SU-DHL-6 (cell line): ENCODE measurements around the gene C1orf21.

Experiments
- H2AFZ ChIP-seq: fragments of 200-600 bp; sonication (generic); 2 replicates; pipeline ENCODE4 v1.6.1; 2014; ENCODE audit warnings: low read depth, mild to moderate bottlenecking, moderate library complexity, mixed read lengths, antibody characterized with exemption, low read length; ENCODE audit not compliant: severe bottlenecking
- H3F3A ChIP-seq: fragments of 200-600 bp; shearing (Covaris generic); 2 replicates; pipeline ENCODE4 v1.6.0; 2016; ENCODE audit warnings: antibody characterized with exemption, mild to moderate bottlenecking; ENCODE audit not compliant: insufficient read depth
- H3K27ac ChIP-seq: fragments of 200-600 bp; sonication (generic); 2 replicates; pipeline ENCODE4 v1.5.1; 2016; ENCODE audit warnings: low read depth, mild to moderate bottlenecking, low read length, moderate library complexity, mixed read lengths
- H3K27me3 ChIP-seq: fragments of 200-600 bp; sonication (generic), shearing (Covaris generic); 2 replicates; pipeline ENCODE4 v1.6.0; 2014; ENCODE audit warnings: mild to moderate bottlenecking, low read length
- H3K36me3 ChIP-seq: fragments of 200-600 bp; sonication (generic); 2 replicates; pipeline ENCODE4 v1.6.1; 2014; ENCODE audit warnings: mild to moderate bottlenecking, low read length, mixed read lengths
- H3K4me2 ChIP-seq: fragments of 300-600, 200-600 bp; shearing (Covaris generic), sonication (generic); 2 replicates; pipeline ENCODE4 v1.6.0; 2014; ENCODE audit warnings: low read length, low read depth, mild to moderate bottlenecking; ENCODE audit not compliant: poor library complexity, severe bottlenecking
- H3K4me3 ChIP-seq: fragments of 200-600 bp; sonication (generic); 2 replicates; pipeline ENCODE4 v1.5.1; 2014; ENCODE audit warnings: antibody characterized with exemption, low read length, mild to moderate bottlenecking, mixed read lengths; ENCODE audit not compliant: insufficient read depth, poor library complexity, severe bottlenecking
- H3K79me2 ChIP-seq: fragments of 200-600 bp; sonication (generic); 2 replicates; pipeline ENCODE4 v1.6.1; 2014; ENCODE audit warnings: mild to moderate bottlenecking, low read length, moderate library complexity; ENCODE audit not compliant: insufficient read depth
- H3K9ac ChIP-seq: fragments of 200-600 bp; sonication (generic); 2 replicates; pipeline ENCODE4 v1.7.0; 2014; ENCODE audit warnings: mild to moderate bottlenecking, low read length
- H3K9me2 ChIP-seq: fragments of 200-600 bp; sonication (generic); replicated peaks from 2 replicates; pipeline ENCODE4 v1.6.1; 2014; ENCODE audit warnings: low read length; ENCODE audit not compliant: insufficient read depth
- H3K9me3 ChIP-seq: fragments of 200-600 bp; sonication (generic); 2 replicates; pipeline ENCODE4 v1.6.1; 2014; ENCODE audit warnings: low read length, mixed read lengths; ENCODE audit not compliant: insufficient read depth
- H4K20me1 ChIP-seq: fragments of 200-600 bp; sonication (generic); 2 replicates; pipeline ENCODE4 v1.6.1; 2014; ENCODE audit warnings: low read depth, mild to moderate bottlenecking, antibody characterized with exemption, low read length, moderate library complexity, mixed read lengths
- EZH2phosphoT487 ChIP-seq: fragments of 200-600 bp; sonication (generic), shearing (Covaris generic); conservative IDR thresholded peaks from 2 replicates; pipeline ENCODE4 v1.6.1; 2018; ENCODE audit warnings: mild to moderate bottlenecking, antibody characterized with exemption, low read length, moderate library complexity, mixed read lengths
- TF ChIP-seq, protein P1 (sequence below): fragments of 200-600 bp; sonication (generic); IDR thresholded peaks from one replicate; pipeline ENCODE4 v1.5.1; 2017; ENCODE audit warnings: antibody characterized with exemption, mild to moderate bottlenecking, low read length, moderate library complexity; ENCODE audit not compliant: insufficient read depth, poor library complexity, severe bottlenecking

C1orf21 gene

DNA sequence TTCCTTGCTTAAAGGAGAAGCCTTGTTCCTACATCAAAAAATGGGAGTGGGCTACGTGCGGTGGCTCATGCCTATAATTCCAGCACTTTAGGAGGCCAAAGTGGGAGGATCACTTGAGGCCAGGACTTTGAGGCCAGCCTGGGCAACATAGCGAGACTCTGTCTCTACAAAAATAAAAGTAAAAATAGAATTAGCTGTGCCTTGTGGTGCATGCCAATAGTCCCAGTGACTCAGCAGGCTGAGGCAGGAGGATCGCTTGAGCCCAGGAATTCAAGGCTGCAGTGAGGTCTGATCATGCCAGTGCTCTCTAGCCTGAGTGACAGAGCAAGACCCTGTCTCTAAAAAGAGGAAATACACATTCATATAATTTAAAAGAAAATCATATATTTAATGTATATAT is 127.1 kb downstream of the C1orf21 start:
- no peak overlapping the region for H2AFZ ChIP-seq

DNA sequence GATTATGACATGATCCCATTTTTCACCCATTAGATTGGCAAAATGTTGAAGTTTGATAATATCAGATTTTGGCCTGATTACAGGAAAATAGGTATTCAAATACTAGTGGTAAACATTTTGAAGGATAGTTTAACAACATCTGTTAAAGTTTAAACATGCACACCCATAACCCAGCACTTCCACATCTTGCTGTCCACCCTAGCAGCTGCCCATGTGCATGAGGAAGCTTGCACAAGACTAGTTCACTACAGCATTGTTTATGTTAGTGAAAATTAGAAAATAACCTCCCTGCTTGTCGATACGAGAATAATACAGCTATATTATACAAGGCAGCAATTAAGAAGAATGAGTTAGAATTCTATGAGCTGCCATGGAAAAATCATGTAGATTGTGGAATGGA is 127.6 kb downstream of the C1orf21 start:
- H3K36me3 ChIP-seq: no peaks in the 10 kb centered on the region
- H3K9me3 ChIP-seq: no peaks in the 10 kb centered on the region
- H3K9ac ChIP-seq: no peak overlapping the region
- H3K9me2 ChIP-seq: no peaks in the 10 kb centered on the region
- H3K79me2 ChIP-seq: no peaks in the 10 kb centered on the region
- no peak overlapping the region for H3K4me2 ChIP-seq
- TF ChIP-seq, protein P1, sequence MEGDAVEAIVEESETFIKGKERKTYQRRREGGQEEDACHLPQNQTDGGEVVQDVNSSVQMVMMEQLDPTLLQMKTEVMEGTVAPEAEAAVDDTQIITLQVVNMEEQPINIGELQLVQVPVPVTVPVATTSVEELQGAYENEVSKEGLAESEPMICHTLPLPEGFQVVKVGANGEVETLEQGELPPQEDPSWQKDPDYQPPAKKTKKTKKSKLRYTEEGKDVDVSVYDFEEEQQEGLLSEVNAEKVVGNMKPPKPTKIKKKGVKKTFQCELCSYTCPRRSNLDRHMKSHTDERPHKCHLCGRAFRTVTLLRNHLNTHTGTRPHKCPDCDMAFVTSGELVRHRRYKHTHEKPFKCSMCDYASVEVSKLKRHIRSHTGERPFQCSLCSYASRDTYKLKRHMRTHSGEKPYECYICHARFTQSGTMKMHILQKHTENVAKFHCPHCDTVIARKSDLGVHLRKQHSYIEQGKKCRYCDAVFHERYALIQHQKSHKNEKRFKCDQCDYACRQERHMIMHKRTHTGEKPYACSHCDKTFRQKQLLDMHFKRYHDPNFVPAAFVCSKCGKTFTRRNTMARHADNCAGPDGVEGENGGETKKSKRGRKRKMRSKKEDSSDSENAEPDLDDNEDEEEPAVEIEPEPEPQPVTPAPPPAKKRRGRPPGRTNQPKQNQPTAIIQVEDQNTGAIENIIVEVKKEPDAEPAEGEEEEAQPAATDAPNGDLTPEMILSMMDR: no peak
- no peak for TF ChIP-seq EZH2phosphoT487
- no peak overlapping the region for H2AFZ ChIP-seq
- no peaks in the 10 kb centered on the region for H4K20me1 ChIP-seq
- H3F3A ChIP-seq: no peaks in the 10 kb centered on the region
- H3K4me3 ChIP-seq: no peak overlapping the region
- H3K27me3 ChIP-seq: no peaks in the 10 kb centered on the region
- H3K27ac ChIP-seq: no peak overlapping the region

More for the DNA sequence above, 127.1 kb downstream of the C1orf21 start:
- Histone ChIP-seq H3K9me2 (no peaks in the 10 kb centered on the region), H3K27ac (no peak overlapping the region), H4K20me1 (no peaks in the 10 kb centered on the region), H3K4me3 (no peak overlapping the region), H3F3A (no peaks in the 10 kb centered on the region), H3K79me2 (no peaks in the 10 kb centered on the region), H3K4me2 (no peak overlapping the region), H3K27me3 (no peaks in the 10 kb centered on the region), H3K9ac (no peak overlapping the region), H3K9me3 (no peaks in the 10 kb centered on the region), H3K36me3 (no peaks in the 10 kb centered on the region)
- no peak for TF ChIP-seq EZH2phosphoT487
- TF ChIP-seq, protein P1: no peak

DNA sequence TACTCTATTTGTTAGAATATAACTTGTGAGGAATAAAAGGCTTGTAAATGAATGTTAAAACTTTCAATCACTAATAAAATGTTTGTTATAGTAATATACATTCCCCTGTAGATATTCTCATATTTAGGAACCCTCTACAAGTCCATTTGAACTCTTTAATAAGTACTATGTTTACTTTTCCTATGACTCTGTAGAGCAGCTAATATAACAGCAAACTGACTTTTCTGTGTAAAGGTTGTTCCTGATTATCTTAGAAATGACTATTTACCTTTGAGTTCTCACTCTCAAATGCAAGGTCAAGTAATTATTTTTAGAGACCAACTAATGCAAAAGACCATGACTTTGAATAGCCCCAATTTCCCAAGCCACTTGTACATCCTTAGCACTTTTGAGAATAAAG is 130.3 kb downstream of the C1orf21 start:
- no peaks in the 10 kb centered on the region for H4K20me1 ChIP-seq
- H3K36me3 ChIP-seq: no peaks in the 10 kb centered on the region
- H3F3A ChIP-seq: no peaks in the 10 kb centered on the region
- H3K4me3 ChIP-seq: no peak overlapping the region
- H3K4me2 ChIP-seq: no peak overlapping the region
- no peaks in the 10 kb centered on the region; the same call in 1 of the 2 replicates for H3K27me3 ChIP-seq
- no peak overlapping the region for H3K9ac ChIP-seq
- no peak overlapping the region for H2AFZ ChIP-seq
- H3K9me3 ChIP-seq: no peaks in the 10 kb centered on the region
- no peak overlapping the region for H3K27ac ChIP-seq
- H3K79me2 ChIP-seq: no peaks in the 10 kb centered on the region
- H3K9me2 ChIP-seq: no peaks in the 10 kb centered on the region
- TF ChIP-seq, protein P1: no peak
- no peak for TF ChIP-seq EZH2phosphoT487
